ENCODE measurements around the gene SHISA4.

- TF ChIP-seq CTBP1 (IDR thresholded peaks at IDR 0.05; ENCODE audit: borderline replicate concordance) (no peak), FOXM1 (IDR thresholded peaks at IDR 0.05; ENCODE audit: borderline replicate concordance) (no peak), FOXK2 (IDR thresholded peaks at IDR 0.05) (no peak), FOXA1 (IDR thresholded peaks at IDR 0.05) (no peak), PKNOX1 (IDR thresholded peaks at IDR 0.05) (no peak), SP1 (IDR thresholded peaks at IDR 0.05) (no peak), HDGF (IDR thresholded peaks at IDR 0.05; ENCODE audit: borderline replicate concordance) (no peak), SUZ12 (IDR thresholded peaks at IDR 0.05) (no peak), BHLHE40 (IDR thresholded peaks at IDR 0.05; ENCODE audit: borderline replicate concordance) (no peak), ELF4 (IDR thresholded peaks at IDR 0.05) (no peak), ZNF384 (IDR thresholded peaks at IDR 0.05) (no peak), TARDBP (IDR thresholded peaks at IDR 0.05) (no peak)
Observed at GRCh38 chr1:201848230-201848629, 40.5 kb upstream of the SHISA4 start.

Measured in HEK293T (cell line).